ENCODE data around the gene PCDH20.

Gene PCDH20

DNA sequence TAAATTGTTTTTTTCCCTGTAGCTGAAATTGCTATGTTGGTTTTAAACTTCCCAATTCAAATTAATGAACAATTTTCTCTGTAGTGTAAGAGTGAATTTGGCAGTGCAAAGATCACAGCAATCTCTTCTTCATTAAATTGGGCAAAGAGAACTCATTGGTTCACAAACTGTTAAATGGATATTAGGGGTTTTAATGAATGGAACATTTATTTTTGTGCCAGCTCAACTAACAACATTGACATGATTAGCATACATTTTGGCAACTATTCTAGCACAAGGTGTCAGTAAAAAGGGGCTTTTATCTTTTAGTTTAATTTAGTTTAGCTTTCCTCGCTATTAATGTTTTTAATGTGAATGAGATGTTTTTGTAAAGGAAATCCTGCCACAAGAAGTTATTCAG lies 7.1 kb downstream of the PCDH20 start:
- H3K36me3 ChIP-seq (ENCODE audit: control insufficient read depth, insufficient read depth, low read length), result no peaks in the 10 kb centered on the region
- DNase-seq (ENCODE audit: extremely low read depth, insufficient read length), result no peak

GRCh38 chr13:61406275-61406674 lies 9.4 kb downstream of the PCDH20 start:
- H3K27me3 ChIP-seq (replicated peaks; ENCODE audit: control insufficient read depth, insufficient read depth, low read length), result no peaks in the 10 kb centered on the region
- no peaks in the 10 kb centered on the region for H3K36me3 ChIP-seq (ENCODE audit: control insufficient read depth, insufficient read depth, low read length)
- TF ChIP-seq, protein P1, sequence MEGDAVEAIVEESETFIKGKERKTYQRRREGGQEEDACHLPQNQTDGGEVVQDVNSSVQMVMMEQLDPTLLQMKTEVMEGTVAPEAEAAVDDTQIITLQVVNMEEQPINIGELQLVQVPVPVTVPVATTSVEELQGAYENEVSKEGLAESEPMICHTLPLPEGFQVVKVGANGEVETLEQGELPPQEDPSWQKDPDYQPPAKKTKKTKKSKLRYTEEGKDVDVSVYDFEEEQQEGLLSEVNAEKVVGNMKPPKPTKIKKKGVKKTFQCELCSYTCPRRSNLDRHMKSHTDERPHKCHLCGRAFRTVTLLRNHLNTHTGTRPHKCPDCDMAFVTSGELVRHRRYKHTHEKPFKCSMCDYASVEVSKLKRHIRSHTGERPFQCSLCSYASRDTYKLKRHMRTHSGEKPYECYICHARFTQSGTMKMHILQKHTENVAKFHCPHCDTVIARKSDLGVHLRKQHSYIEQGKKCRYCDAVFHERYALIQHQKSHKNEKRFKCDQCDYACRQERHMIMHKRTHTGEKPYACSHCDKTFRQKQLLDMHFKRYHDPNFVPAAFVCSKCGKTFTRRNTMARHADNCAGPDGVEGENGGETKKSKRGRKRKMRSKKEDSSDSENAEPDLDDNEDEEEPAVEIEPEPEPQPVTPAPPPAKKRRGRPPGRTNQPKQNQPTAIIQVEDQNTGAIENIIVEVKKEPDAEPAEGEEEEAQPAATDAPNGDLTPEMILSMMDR (IDR thresholded peaks at IDR 0.05; ENCODE audit: insufficient read depth, low read length, poor library complexity, severe bottlenecking), result no peak
- no peak for DNase-seq (ENCODE audit: extremely low read depth, insufficient read length)
- H3K4me3 ChIP-seq (replicated peaks; ENCODE audit: low read depth, low read length), result no peak overlapping the region

More for the DNA sequence above, 7.1 kb downstream of the PCDH20 start:
- TF ChIP-seq, protein P1 (IDR thresholded peaks at IDR 0.05; ENCODE audit: insufficient read depth, low read length, poor library complexity, severe bottlenecking), result no peak
- Histone ChIP-seq H3K27me3 (replicated peaks; ENCODE audit: control insufficient read depth, insufficient read depth, low read length) (no peaks in the 10 kb centered on the region), H3K4me3 (replicated peaks; ENCODE audit: low read depth, low read length) (no peak overlapping the region)

- Histone ChIP-seq H3K27me3 (replicated peaks; ENCODE audit: control insufficient read depth, insufficient read depth, low read length) (no peaks in the 10 kb centered on the region), H3K36me3 (ENCODE audit: control insufficient read depth, insufficient read depth, low read length) (no peaks in the 10 kb centered on the region), H3K4me3 (replicated peaks; ENCODE audit: low read depth, low read length) (no peak overlapping the region)
- no peak for DNase-seq (ENCODE audit: extremely low read depth, insufficient read length)
- TF ChIP-seq, protein P1 (IDR thresholded peaks at IDR 0.05; ENCODE audit: insufficient read depth, low read length, poor library complexity, severe bottlenecking), result no peak
These were observed 19.5 kb downstream of the PCDH20 start for GRCh38 chr13:61396121-61396520.

DNA sequence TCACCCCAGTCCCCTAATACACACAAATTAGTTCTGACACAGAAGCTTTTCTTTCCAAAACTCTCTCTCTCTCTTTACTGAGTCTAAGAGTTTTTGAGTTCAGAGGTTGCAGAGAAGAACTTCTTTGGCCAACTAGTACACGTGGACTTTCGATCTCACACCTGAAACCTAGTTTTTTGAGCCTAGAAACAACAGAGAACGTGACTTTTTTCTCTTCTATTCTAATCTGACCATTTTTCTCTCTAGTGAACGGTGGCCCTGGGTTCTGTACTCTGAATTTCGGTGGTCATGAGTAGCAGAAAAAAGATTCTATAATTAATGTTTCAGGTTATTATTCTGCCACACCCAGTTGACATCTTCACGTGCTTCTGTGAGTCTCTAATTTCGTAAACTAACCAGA lies 24.2 kb downstream of the PCDH20 start:
- Histone ChIP-seq H3K4me3 (replicated peaks; ENCODE audit: low read depth, low read length) (no peak overlapping the region), H3K27me3 (replicated peaks; ENCODE audit: control insufficient read depth, insufficient read depth, low read length) (no peaks in the 10 kb centered on the region), H3K36me3 (ENCODE audit: control insufficient read depth, insufficient read depth, low read length) (no peaks in the 10 kb centered on the region)
- TF ChIP-seq, protein P1 (IDR thresholded peaks at IDR 0.05; ENCODE audit: insufficient read depth, low read length, poor library complexity, severe bottlenecking), result no peak
- no peak for DNase-seq (ENCODE audit: extremely low read depth, insufficient read length)

DNA sequence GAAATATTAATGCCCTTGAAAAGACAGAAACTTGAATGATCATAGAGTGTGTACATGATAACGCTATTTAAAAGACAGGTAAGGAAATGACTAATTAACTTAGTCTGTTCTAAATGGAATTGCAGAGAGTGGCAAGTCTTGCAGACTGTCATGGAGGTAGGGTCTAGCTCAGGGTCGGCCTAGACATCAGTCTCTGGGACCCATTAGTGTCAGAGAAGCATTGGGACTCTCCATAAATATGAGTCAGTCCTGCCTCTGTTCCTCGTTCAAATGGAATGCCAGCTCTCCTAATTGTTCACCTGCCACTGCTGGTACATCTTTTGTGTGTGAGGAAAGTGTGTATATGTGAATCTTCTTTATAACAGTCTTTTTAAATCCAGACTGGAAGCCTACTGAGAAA lies 28.0 kb downstream of the PCDH20 start:
- Histone ChIP-seq H3K27me3 (replicated peaks; ENCODE audit: control insufficient read depth, insufficient read depth, low read length) (no peaks in the 10 kb centered on the region), H3K36me3 (ENCODE audit: control insufficient read depth, insufficient read depth, low read length) (no peaks in the 10 kb centered on the region)
- TF ChIP-seq, protein P1 (IDR thresholded peaks at IDR 0.05; ENCODE audit: insufficient read depth, low read length, poor library complexity, severe bottlenecking), result no peak

GRCh38 chr13:61383111-61383510 lies 32.5 kb downstream of the PCDH20 start:
- Histone ChIP-seq H3K4me3 (replicated peaks; ENCODE audit: low read depth, low read length) (no peak overlapping the region), H3K36me3 (ENCODE audit: control insufficient read depth, insufficient read depth, low read length) (no peaks in the 10 kb centered on the region), H3K27me3 (replicated peaks; ENCODE audit: control insufficient read depth, insufficient read depth, low read length) (no peaks in the 10 kb centered on the region)
- TF ChIP-seq, protein P1 (IDR thresholded peaks at IDR 0.05; ENCODE audit: insufficient read depth, low read length, poor library complexity, severe bottlenecking), result no peak
- no peak for DNase-seq (ENCODE audit: extremely low read depth, insufficient read length)

More for the DNA sequence above, 28.0 kb downstream of the PCDH20 start:
- no peak overlapping the region for H3K4me3 ChIP-seq (replicated peaks; ENCODE audit: low read depth, low read length)
- DNase-seq (ENCODE audit: extremely low read depth, insufficient read length), result no peak
